Stimulated activated naive B cell treated with anti-CD40 and anti-IgM and Interleukin-4, amounts not matched to agents 10 μg/mL and 1 μg/mL and 100 μg/mL, for 72 hours (primary cell): Measurements from ENCODE around the gene SFTPA1.
"Not testable (repeated sequence)": the region's sequence is repeated elsewhere in the genome, so short reads cannot be mapped to it uniquely, and the experiment has no call there.

Experiments used
- ATAC-seq, 2 donors: fragments of 150-1000 bp; cut with Tn5 transposase; replicated peaks; 2 replicates each; pipeline ENCODE4 v1.10.0; 2021; ENCODE audit warnings: moderate library complexity in 1 of 2
- DNase-seq: peaks from one replicate; pipeline ENCODE4 v3.0.0; 2021
- H3K27ac Mint-ChIP-seq: one replicate; pipeline ENCODE4 v1.8.0; 2022; ENCODE audit warnings: mild to moderate bottlenecking, mixed read lengths
- H3K27me3 Mint-ChIP-seq, 2 donors: one replicate each; pipeline ENCODE4 v1.8.0; 2022; ENCODE audit warnings: mixed read lengths in 2 of 2
- H3K36me3 Mint-ChIP-seq, 2 donors: one replicate each; pipeline ENCODE4 v1.8.0; 2022; ENCODE audit warnings: mixed read lengths in 2 of 2, mild to moderate bottlenecking in 1 of 2
- H3K4me1 Mint-ChIP-seq, 2 donors: one replicate each; pipeline ENCODE4 v1.8.0; 2022; ENCODE audit warnings: mixed read lengths in 2 of 2, mild to moderate bottlenecking in 1 of 2
- H3K4me3 Mint-ChIP-seq, 2 donors: one replicate each; pipeline ENCODE4 v1.8.0; 2022; ENCODE audit warnings: mild to moderate bottlenecking in 2 of 2, mixed read lengths in 2 of 2, moderate library complexity in 1 of 2
- H3K9me3 Mint-ChIP-seq, 2 donors: one replicate each; pipeline ENCODE4 v1.8.0; 2022; ENCODE audit warnings: mixed read lengths in 2 of 2, mild to moderate bottlenecking in 1 of 2

SFTPA1 gene

DNA sequence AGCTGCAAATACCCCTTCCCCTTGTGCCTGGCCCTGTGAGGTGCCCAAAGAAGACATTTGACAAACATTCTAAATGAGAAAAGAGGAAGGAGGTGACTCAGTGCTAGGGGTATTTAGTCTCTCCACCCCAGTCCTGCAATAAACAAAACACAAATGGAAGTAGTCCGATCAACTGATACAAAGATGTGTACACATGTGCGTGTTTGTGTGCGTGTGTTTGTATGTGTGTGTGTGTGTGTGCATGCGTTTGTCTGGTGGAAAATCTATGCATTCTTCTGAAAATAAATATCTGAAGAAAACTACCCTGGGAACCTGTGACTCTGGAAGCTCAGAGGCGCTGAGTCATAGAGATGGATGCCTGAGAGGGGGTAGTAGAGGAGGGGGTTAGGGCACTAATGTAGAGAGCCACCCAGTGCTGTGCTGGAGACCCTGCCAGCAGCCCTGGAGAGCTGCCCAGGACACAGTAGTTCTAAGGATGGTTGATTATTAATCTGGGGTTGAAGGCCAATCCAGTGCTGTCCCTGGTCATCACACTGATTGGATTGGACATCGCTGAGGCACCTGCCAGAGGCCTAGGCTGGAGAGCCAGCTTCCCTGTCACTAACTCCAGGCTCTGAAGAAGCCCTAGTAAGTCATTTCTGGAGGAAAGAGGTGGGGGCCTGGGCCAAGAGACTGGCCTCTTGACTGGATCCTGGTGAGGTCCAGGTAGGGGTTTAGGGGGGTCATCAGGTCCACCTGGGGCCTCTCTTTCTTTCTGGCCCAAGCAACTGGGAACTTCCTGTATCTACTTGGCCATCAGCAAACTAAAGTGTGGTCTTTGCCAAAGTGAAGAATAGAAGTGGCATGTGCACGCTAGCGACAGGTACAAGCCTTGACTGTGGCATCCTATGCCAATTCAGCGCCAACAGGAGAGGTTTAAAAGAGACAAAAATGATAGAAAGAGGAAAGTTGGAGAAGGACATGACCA, 18.5 kb downstream of the SFTPA1 start:
- H3K27ac Mint-ChIP-seq, result no peak overlapping the region
- no peaks in the 10 kb centered on the region for H3K4me1 Mint-ChIP-seq
- DNase-seq (no peak), ATAC-seq (no peak)
- peaks cover 1 to 4% of the 10 kb centered on the region in 2 donors for H3K9me3 Mint-ChIP-seq
- no peaks in the 10 kb centered on the region for H3K36me3 Mint-ChIP-seq
- no peak overlapping the region for H3K4me3 Mint-ChIP-seq
- H3K27me3 Mint-ChIP-seq, result peaks cover 13 to 16% of the 10 kb centered on the region in 2 donors

DNA sequence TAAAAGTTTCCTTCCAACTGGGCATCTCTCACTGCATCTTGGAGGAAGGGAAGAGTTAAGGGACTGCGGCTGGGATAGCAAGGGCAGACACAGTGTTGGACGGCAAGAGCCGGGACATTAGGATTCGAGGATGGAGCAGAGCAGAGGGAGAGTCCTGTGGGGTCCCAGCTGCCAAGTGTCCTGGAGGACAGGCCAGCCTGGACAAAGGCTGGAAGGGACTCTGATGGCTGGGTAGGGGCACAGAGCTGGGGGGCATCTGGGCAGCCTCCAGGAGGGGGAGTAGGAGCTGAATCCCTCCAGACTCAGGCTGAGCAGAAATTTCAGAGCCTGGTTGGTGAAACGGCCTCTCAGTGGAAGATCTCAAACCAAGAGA, 19.2 kb downstream of the SFTPA1 start:
- no peak for ATAC-seq
- no peaks in the 10 kb centered on the region for H3K4me1 Mint-ChIP-seq
- H3K27ac Mint-ChIP-seq, result no peak overlapping the region
- H3K27me3 Mint-ChIP-seq, result peaks cover 13 to 16% of the 10 kb centered on the region in 2 donors
- peaks cover 0 to 4% of the 10 kb centered on the region in 2 donors for H3K9me3 Mint-ChIP-seq
- no peaks in the 10 kb centered on the region for H3K36me3 Mint-ChIP-seq
- no peak overlapping the region for H3K4me3 Mint-ChIP-seq
- DNase-seq, result no peak

DNA sequence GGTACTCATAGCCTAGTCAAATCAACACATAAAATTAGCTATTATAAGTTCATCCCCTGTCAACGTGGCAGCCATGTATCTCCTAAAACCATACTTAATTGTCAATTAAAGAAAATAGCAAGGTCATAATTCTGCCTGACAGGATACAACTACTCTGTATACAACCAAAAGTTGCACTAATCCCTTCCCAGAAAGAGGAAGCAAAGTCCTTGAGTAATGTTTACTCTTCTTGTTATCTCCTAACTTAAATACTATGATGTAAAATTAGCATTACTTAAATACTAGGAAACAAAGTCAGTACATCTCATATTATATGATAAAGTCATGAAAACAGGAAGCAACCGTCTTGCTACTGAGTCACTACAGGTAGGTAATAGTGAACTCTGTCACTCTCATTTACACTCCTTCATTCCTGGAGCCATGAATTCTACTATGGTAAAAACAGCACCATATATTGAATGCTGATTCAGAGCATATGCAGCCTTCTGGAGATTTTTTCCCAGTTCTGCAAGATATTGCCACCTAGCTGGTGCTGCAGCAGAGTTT, 26.0 kb downstream of the SFTPA1 start:
- H3K4me1 Mint-ChIP-seq, H3K27ac Mint-ChIP-seq, H3K4me3 Mint-ChIP-seq, DNase-seq, H3K36me3 Mint-ChIP-seq, ATAC-seq, H3K27me3 Mint-ChIP-seq, H3K9me3 Mint-ChIP-seq: not testable (repeated sequence)

DNA sequence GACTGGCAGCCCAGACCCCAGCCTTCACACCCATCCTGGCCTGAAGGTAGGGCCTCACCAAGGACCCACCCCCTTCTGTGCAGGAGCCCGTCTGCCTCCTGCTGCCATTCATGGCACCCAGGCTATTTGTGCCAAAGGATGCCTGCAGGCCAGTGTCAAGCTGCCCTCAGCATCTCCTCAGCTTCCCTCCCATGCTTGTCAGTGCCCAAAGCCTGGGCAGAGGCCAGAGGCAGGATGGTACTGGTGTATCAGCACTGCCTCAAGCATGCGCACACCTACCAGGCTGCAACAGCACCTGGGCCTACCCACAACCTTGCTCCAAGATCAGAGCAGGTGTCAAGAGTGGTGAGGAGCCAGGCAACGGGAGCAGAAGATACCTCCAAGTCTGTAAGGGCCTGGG, 27.6 kb downstream of the SFTPA1 start:
- ATAC-seq, result no peak
- no peaks in the 10 kb centered on the region for H3K36me3 Mint-ChIP-seq
- H3K4me3 Mint-ChIP-seq, result no peak overlapping the region
- no peak overlapping the region for H3K27ac Mint-ChIP-seq
- no peaks in the 10 kb centered on the region for H3K27me3 Mint-ChIP-seq
- DNase-seq, result no peak
- no peaks in the 10 kb centered on the region for H3K4me1 Mint-ChIP-seq
- H3K9me3 Mint-ChIP-seq, result no peaks in the 10 kb centered on the region

DNA sequence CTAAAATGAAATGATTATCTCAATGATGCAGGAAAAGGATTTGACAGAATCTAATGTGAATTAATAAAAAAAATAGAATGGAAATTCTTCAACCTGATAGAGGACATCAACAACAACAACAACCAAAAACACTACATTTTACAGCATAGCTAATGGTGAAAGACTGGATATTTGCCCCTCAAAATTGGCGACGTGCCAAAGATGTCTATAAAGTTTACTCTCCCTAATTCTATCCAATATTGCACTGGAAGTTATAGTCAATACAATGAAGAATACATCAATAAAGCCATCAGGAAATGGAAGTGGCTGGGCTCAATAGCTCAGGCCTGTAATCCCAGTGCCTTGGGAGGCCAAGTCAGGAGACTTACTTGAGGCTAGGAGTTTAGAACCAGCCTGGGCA, 42.0 kb downstream of the SFTPA1 start:
- H3K4me3 Mint-ChIP-seq, ATAC-seq, H3K27ac Mint-ChIP-seq, H3K27me3 Mint-ChIP-seq, H3K9me3 Mint-ChIP-seq, H3K36me3 Mint-ChIP-seq, DNase-seq, H3K4me1 Mint-ChIP-seq: not testable (repeated sequence)

DNA sequence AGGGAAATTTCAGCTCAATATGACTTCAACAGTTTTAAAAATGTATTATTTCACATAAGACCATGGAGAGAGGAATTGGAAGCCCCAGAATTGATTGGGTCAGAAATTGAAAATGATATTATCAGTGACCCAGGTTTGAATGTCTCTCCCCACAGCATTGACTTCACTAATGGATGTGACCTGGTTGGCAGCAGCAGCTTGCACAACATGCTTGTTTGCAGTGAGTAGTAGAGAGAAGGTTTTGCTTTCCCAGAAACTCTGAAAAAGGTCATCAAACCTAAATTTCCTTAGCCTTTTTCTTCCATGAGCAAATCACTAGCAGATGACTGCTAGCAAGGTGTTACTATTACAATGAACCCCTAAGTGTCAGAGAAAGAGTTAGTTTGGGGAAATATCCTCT, 52.5 kb downstream of the SFTPA1 start:
- H3K9me3 Mint-ChIP-seq, ATAC-seq, H3K36me3 Mint-ChIP-seq, H3K4me1 Mint-ChIP-seq, H3K27me3 Mint-ChIP-seq, DNase-seq, H3K27ac Mint-ChIP-seq, H3K4me3 Mint-ChIP-seq: not testable (repeated sequence)

DNA sequence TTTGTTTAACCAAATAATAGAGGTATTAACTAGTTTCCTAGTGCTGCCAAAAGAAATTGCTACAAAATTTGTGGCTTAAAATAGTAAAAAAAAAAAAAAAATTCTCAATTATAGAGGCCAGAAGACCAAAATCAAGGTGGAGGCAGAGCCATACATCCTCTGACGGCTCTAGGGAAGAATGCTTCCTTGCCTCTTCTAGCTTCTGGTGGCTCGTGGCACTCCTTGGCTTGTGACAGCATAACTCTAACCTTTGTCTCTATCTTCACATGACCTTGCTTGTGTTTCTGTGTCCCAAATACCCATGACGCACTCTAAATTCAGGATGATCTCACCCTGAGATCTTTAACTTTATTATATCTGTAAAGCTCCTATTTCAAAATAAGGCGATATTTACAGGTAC, 53.9 kb downstream of the SFTPA1 start:
- not testable (repeated sequence) for H3K4me1 Mint-ChIP-seq, ATAC-seq, H3K4me3 Mint-ChIP-seq, H3K27me3 Mint-ChIP-seq, DNase-seq, H3K36me3 Mint-ChIP-seq, H3K9me3 Mint-ChIP-seq, H3K27ac Mint-ChIP-seq
